HG03039 (cell line): ENCODE data around the gene MAP3K10.
"Not testable (repeated sequence)": the region's sequence is repeated elsewhere in the genome, so short reads cannot be mapped to it uniquely, and the experiment has no call there.

ENCODE experiments used
- ATAC-seq: cut with Tn5 transposase; IDR thresholded peaks from one replicate; pipeline ENCODE4 v1.9.1; 2021; ENCODE audit warnings: mild to moderate bottlenecking, moderate library complexity; ENCODE audit not compliant: unreplicated experiment

MAP3K10 gene

GRCh38 chr19:40216777-40217026 is 25.5 kb downstream of the MAP3K10 start:
- ATAC-seq, result no peak

GRCh38 chr19:40217027-40217810 is 26.0 kb downstream of the MAP3K10 start:
- no peak for ATAC-seq

GRCh38 chr19:40217934-40218890 is 27.0 kb downstream of the MAP3K10 start, which contains the start of gene TTC9B:
Gene TTC9B, minus strand, starts transcription at chr19:40218384. Its CDS starts 3 bp downstream, at chr19:40218381.
- no peak for ATAC-seq

GRCh38 chr19:40219029-40219428 is 27.8 kb downstream of the MAP3K10 start:
- ATAC-seq, result not testable (repeated sequence)

- ATAC-seq, result no peak
These were observed 28.6 kb downstream of the MAP3K10 start for GRCh38 chr19:40219721-40220276.

GRCh38 chr19:40220674-40221073 is 29.4 kb downstream of the MAP3K10 start:
- ATAC-seq, result no peak

GRCh38 chr19:40221858-40222619 is 30.8 kb downstream of the MAP3K10 start:
- ATAC-seq, result no peak

- no peak for ATAC-seq
These were observed 32.1 kb downstream of the MAP3K10 start for GRCh38 chr19:40223135-40223822.

- no peak for ATAC-seq
These were observed 33.3 kb downstream of the MAP3K10 start for GRCh38 chr19:40224342-40225150.

GRCh38 chr19:40225440-40226305 is 34.4 kb downstream of the MAP3K10 start:
- no peak for ATAC-seq

- no peak for ATAC-seq
These were observed 37.1 kb downstream of the MAP3K10 start for GRCh38 chr19:40228346-40228745.

GRCh38 chr19:40228863-40229262 is 37.6 kb downstream of the MAP3K10 start:
- no peak for ATAC-seq

GRCh38 chr19:40229484-40229883 is 38.3 kb downstream of the MAP3K10 start:
- no peak for ATAC-seq

- ATAC-seq, result no peak
These were observed 38.7 kb downstream of the MAP3K10 start for GRCh38 chr19:40229926-40230417.

- no peak for ATAC-seq
These were observed 39.8 kb downstream of the MAP3K10 start for GRCh38 chr19:40231057-40231456.

GRCh38 chr19:40231544-40232424 is 40.6 kb downstream of the MAP3K10 start:
- no peak for ATAC-seq

GRCh38 chr19:40232479-40232878 is 41.3 kb downstream of the MAP3K10 start:
- no peak for ATAC-seq
